HEK293 (cell line): Measurements from ENCODE around the gene KXD1.

Experiments
- CTCF ChIP-seq: fragments of 450-650 bp; formaldehyde crosslinking; IDR thresholded peaks from 2 replicates; pipeline ENCODE4 v1.5.1; 2016; ENCODE audit warnings: missing biosample characterization, missing genetic modification characterization
- HOXA7 ChIP-seq: sonication (generic); formaldehyde crosslinking; IDR thresholded peaks from 2 replicates; pipeline ENCODE4 v1.8.1; 2022; ENCODE audit warnings: missing genetic modification reagents, borderline replicate concordance
- PATZ1 ChIP-seq: fragments of 450-650 bp; formaldehyde crosslinking; IDR thresholded peaks from 2 replicates; pipeline ENCODE4 v1.5.1; 2016; ENCODE audit warnings: missing biosample characterization, missing genetic modification characterization
- TCF7L2 ChIP-seq: IDR thresholded peaks from 2 replicates; pipeline ENCODE4 v1.6.1; 2011; ENCODE audit warnings: low read depth, mild to moderate bottlenecking, inconsistent platforms, low read length, moderate library complexity, borderline replicate concordance
- ZBTB44 ChIP-seq: fragments of 450-650 bp; IDR thresholded peaks from 2 replicates; pipeline ENCODE4 v1.5.1; 2018; ENCODE audit warnings: missing biosample characterization, mild to moderate bottlenecking, missing genetic modification characterization
- ZFP41 ChIP-seq: fragments of 450-650 bp; formaldehyde crosslinking; IDR thresholded peaks from 2 replicates; pipeline ENCODE4 v1.5.1; 2016; ENCODE audit warnings: missing biosample characterization, missing genetic modification characterization, borderline replicate concordance
- ZNF138 ChIP-seq: fragments of 450-650 bp; formaldehyde crosslinking; IDR thresholded peaks from 2 replicates; pipeline ENCODE4 v1.5.1; 2016; ENCODE audit warnings: missing biosample characterization, missing genetic modification characterization, borderline replicate concordance
- ZNF174 ChIP-seq: fragments of 450-650 bp; formaldehyde crosslinking; IDR thresholded peaks from 2 replicates; pipeline ENCODE4 v1.5.0; 2017; ENCODE audit warnings: missing biosample characterization, mild to moderate bottlenecking, missing genetic modification characterization
- ZNF280C ChIP-seq: fragments of 450-650 bp; formaldehyde crosslinking; IDR thresholded peaks from 2 replicates; pipeline ENCODE4 v1.5.1; 2016; ENCODE audit warnings: missing biosample characterization, missing genetic modification characterization
- ZNF350 ChIP-seq: fragments of 450-650 bp; formaldehyde crosslinking; IDR thresholded peaks from 2 replicates; pipeline ENCODE4 v1.5.0; 2017; ENCODE audit warnings: missing biosample characterization, mild to moderate bottlenecking, missing genetic modification characterization
- ZNF48 ChIP-seq: fragments of 450-650 bp; formaldehyde crosslinking; IDR thresholded peaks from 2 replicates; pipeline ENCODE4 v1.5.1; 2016; ENCODE audit warnings: missing biosample characterization, missing genetic modification characterization
- ZNF530 ChIP-seq: fragments of 450-650 bp; formaldehyde crosslinking; IDR thresholded peaks from 2 replicates; pipeline ENCODE4 v1.5.1; 2016; ENCODE audit warnings: low read depth, missing biosample characterization, missing genetic modification characterization
- TF ChIP-seq, protein P1 (sequence below): fragments of 450-650 bp; formaldehyde crosslinking; conservative IDR thresholded peaks from 2 replicates; pipeline ENCODE4 v1.5.1; 2016; ENCODE audit warnings: low read depth, missing biosample characterization, missing genetic modification characterization

DNA sequence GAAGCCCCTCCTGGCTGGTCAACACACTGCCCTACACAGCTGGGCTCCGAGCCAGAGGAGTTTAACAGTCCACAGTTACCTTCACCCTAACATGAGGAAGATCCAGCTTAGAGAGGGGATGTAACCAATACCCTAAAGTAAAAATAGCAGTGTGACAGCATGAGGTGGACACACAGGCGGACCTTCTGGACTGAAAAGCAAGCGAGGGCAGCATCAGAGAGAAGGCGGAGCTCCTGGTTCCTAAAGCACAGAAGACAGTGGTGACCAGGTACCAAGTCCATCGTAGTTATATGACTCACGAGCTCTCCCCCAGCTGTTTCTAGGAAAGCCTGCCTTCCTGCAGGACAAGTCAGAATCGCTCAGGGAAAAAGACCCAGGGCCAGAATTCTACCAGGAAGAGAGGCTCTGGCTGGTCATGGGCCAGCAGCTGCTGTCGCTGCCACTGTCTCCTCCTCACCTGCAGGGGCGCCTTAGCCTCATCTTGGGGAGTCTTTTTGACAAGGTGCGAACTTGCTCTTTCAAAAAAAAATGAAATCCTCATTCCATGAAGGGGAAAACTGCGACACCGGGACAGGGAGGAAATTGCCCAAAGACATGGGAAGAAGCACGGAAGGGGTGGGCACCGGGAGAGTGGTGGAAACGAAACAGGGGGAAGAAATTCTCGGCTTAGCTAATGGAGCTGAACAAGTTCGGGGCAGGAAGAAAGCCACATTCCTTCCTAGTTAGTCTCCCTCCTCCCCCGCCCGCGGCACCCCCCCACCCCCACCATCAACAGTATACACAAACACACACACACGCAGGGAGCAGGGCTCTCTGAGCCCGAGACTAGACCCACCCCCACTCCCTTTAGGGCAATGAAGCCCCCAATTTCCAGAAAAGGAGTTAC, 37.5 kb upstream of the KXD1 start:
- TF ChIP-seq ZNF350 (tag by site-specific recombination): no peak
- peak; percentile 83 for TF ChIP-seq CTCF
- no peak for TF ChIP-seq ZFP41 (tag by site-specific recombination)
- TF ChIP-seq ZNF138 (tag by site-specific recombination): no peak
- TF ChIP-seq ZNF48: no peak
- no peak for TF ChIP-seq TCF7L2
- TF ChIP-seq, protein P1, sequence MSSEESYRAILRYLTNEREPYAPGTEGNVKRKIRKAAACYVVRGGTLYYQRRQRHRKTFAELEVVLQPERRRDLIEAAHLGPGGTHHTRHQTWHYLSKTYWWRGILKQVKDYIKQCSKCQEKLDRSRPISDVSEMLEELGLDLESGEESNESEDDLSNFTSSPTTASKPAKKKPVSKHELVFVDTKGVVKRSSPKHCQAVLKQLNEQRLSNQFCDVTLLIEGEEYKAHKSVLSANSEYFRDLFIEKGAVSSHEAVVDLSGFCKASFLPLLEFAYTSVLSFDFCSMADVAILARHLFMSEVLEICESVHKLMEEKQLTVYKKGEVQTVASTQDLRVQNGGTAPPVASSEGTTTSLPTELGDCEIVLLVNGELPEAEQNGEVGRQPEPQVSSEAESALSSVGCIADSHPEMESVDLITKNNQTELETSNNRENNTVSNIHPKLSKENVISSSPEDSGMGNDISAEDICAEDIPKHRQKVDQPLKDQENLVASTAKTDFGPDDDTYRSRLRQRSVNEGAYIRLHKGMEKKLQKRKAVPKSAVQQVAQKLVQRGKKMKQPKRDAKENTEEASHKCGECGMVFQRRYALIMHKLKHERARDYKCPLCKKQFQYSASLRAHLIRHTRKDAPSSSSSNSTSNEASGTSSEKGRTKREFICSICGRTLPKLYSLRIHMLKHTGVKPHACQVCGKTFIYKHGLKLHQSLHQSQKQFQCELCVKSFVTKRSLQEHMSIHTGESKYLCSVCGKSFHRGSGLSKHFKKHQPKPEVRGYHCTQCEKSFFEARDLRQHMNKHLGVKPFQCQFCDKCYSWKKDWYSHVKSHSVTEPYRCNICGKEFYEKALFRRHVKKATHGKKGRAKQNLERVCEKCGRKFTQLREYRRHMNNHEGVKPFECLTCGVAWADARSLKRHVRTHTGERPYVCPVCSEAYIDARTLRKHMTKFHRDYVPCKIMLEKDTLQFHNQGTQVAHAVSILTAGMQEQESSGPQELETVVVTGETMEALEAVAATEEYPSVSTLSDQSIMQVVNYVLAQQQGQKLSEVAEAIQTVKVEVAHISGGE (tag by site-specific recombination): peak; percentile 66; the same call in 1 of the 2 replicates
- TF ChIP-seq ZNF280C (tag by site-specific recombination): no peak
- TF ChIP-seq ZBTB44: no peak
- TF ChIP-seq ZNF530: no peak
- TF ChIP-seq PATZ1: no peak
- no peak for TF ChIP-seq HOXA7 (CRISPR knock-in tag)
- no peak for TF ChIP-seq ZNF174 (tag by site-specific recombination)
